ENCODE measurements around the gene SMIM45.

GRCh38 chr22:41922940-41923594 lies 28.9 kb upstream of the SMIM45 start:
- no peak for TF ChIP-seq POLR2A (IDR thresholded peaks at IDR 0.05)
- TF ChIP-seq, protein P1, sequence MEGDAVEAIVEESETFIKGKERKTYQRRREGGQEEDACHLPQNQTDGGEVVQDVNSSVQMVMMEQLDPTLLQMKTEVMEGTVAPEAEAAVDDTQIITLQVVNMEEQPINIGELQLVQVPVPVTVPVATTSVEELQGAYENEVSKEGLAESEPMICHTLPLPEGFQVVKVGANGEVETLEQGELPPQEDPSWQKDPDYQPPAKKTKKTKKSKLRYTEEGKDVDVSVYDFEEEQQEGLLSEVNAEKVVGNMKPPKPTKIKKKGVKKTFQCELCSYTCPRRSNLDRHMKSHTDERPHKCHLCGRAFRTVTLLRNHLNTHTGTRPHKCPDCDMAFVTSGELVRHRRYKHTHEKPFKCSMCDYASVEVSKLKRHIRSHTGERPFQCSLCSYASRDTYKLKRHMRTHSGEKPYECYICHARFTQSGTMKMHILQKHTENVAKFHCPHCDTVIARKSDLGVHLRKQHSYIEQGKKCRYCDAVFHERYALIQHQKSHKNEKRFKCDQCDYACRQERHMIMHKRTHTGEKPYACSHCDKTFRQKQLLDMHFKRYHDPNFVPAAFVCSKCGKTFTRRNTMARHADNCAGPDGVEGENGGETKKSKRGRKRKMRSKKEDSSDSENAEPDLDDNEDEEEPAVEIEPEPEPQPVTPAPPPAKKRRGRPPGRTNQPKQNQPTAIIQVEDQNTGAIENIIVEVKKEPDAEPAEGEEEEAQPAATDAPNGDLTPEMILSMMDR (IDR thresholded peaks at IDR 0.05) = no peak

Data from suprapubic skin (tissue), 3 donors.